ENCODE results near the gene LYL1. TPM values are rescaled to one million over a fixed set of nuclear protein-coding genes. Genes with fewer than 3 reads are reported as not detected.
A peak's percentile ranks its signal among the peaks of the same experiment; 100 is the strongest.

LYL1 gene
- total and polyA plus RNA-seq, 12 donors, result 0.38 to 22.5 (median 9.2) TPM

GRCh38 chr19:13120817-13121216 lies 18.2 kb upstream of the LYL1 start:
- WGBS, 4 donors, result 70 to 82% (median 79%) methylated on average over 9 to 10 of the region's 10 CpGs
- H3K36me3 ChIP-seq (replicated peaks in 1 of 2), result no peaks in the 10 kb centered on the region
- intact Hi-C loops (cut with DNase I), result no loop called here
- no peaks in the 10 kb centered on the region for H3K27me3 ChIP-seq
- peaks cover 28 to 39% of the 10 kb centered on the region in 2 donors for H3K4me1 ChIP-seq (replicated peaks in 1 of 2)
- H3K4me3 ChIP-seq, result no peak overlapping the region
- DNase-seq, result no peak
- H3K27ac ChIP-seq, result no peak overlapping the region
- no peak for TF ChIP-seq CTCF (IDR thresholded peaks at IDR 0.05)
- no peak for TF ChIP-seq POLR2A (IDR thresholded peaks at IDR 0.05)
- H3K9me3 ChIP-seq (replicated peaks in 1 of 3), result no peaks in the 10 kb centered on the region

- Histone ChIP-seq H3K9me3 (replicated peaks in 1 of 3) (no peaks in the 10 kb centered on the region), H3K36me3 (replicated peaks in 1 of 2) (no peaks in the 10 kb centered on the region), H3K27me3 (no peaks in the 10 kb centered on the region), H3K4me3 (no peak overlapping the region), H3K27ac (no peak overlapping the region), H3K4me1 (replicated peaks in 1 of 2) (peaks cover 32 to 46% of the 10 kb centered on the region in 2 donors)
- no peak for TF ChIP-seq POLR2A (IDR thresholded peaks at IDR 0.05)
- intact Hi-C loops (cut with DNase I), result no loop called here
- peak in 1 of 7 donors; percentile 23 for DNase-seq
- 71 to 85% (median 78%) methylated on average over 6 to 9 of the region's 9 CpGs for WGBS, 4 donors
Observed at GRCh38 chr19:13120031-13120430, 17.4 kb upstream of the LYL1 start.

- no peak for TF ChIP-seq CTCF (IDR thresholded peaks at IDR 0.05)
- no peak for TF ChIP-seq POLR2A (IDR thresholded peaks at IDR 0.05)
- DNase-seq, result peak in 1 of 7 donors; percentile 21
- H3K36me3 ChIP-seq (replicated peaks in 1 of 2), result peaks cover 0 to 3% of the 10 kb centered on the region in 2 donors
- no peaks in the 10 kb centered on the region for H3K27me3 ChIP-seq
- peak overlapping the region in 1 of 4 donors; percentile 96 for H3K4me3 ChIP-seq
- peak overlapping the region in 2 of 5 donors; percentile 3 to 18 for H3K27ac ChIP-seq
- peaks cover 32 to 46% of the 10 kb centered on the region in 2 donors for H3K4me1 ChIP-seq (replicated peaks in 1 of 2)
- no peaks in the 10 kb centered on the region for H3K9me3 ChIP-seq (replicated peaks in 1 of 3)
- intact Hi-C loops (cut with DNase I), result no loop called here
- WGBS, 4 donors, result 65 to 73% (median 70%) methylated on average over 2 to 8 of the region's 8 CpGs
Observed at GRCh38 chr19:13119627-13120026, 17.0 kb upstream of the LYL1 start.

GRCh38 chr19:13118424-13119193 lies 16.0 kb upstream of the LYL1 start:
- TF ChIP-seq POLR2A (IDR thresholded peaks at IDR 0.05) (no peak), CTCF (IDR thresholded peaks at IDR 0.05) (no peak)
- peak overlapping the region; percentile 29 to 96 (median 73) for H3K4me3 ChIP-seq
- peak overlapping the region in 2 of 5 donors; percentile 63 to 85 for H3K27ac ChIP-seq
- no peaks in the 10 kb centered on the region for H3K9me3 ChIP-seq (replicated peaks in 1 of 3)
- no peaks in the 10 kb centered on the region for H3K27me3 ChIP-seq
- H3K4me1 ChIP-seq (replicated peaks in 1 of 2), result peaks cover 32 to 46% of the 10 kb centered on the region in 2 donors
- H3K36me3 ChIP-seq (replicated peaks in 1 of 2), result peaks cover 0 to 12% of the 10 kb centered on the region in 2 donors
- WGBS, 4 donors, result 0 to 1% (median 1%) methylated on average over 26 to 57 of the region's 57 CpGs
- intact Hi-C loops (cut with DNase I), result no loop called here
- peak in 5 of 7 donors; percentile 47 to 69 (median 62) for DNase-seq

All from adrenal gland (tissue), 12 donors.